Activated gamma-delta T cell treated with anti-CD3 and anti-CD28 coated beads, Interleukin-2, amount 50 U/mL, for 16 hours (primary cell): ENCODE measurements around the gene NECAB3.
"Not testable (repeated sequence)": the region's sequence is repeated elsewhere in the genome, so short reads cannot be mapped to it uniquely, and the experiment has no call there.

Source experiments
- DNase-seq: peaks from one replicate; pipeline ENCODE4 v3.0.0-alpha.2; 2020; ENCODE audit warnings: low read depth

NECAB3 gene, protein sequence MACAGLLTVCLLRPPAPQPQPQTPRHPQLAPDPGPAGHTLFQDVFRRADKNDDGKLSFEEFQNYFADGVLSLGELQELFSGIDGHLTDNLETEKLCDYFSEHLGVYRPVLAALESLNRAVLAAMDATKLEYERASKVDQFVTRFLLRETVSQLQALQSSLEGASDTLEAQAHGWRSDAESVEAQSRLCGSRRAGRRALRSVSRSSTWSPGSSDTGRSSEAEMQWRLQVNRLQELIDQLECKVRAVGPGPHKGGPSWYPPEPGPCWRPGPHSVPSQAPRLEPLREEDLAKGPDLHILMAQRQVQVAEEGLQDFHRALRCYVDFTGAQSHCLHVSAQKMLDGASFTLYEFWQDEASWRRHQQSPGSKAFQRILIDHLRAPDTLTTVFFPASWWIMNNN

DNA sequence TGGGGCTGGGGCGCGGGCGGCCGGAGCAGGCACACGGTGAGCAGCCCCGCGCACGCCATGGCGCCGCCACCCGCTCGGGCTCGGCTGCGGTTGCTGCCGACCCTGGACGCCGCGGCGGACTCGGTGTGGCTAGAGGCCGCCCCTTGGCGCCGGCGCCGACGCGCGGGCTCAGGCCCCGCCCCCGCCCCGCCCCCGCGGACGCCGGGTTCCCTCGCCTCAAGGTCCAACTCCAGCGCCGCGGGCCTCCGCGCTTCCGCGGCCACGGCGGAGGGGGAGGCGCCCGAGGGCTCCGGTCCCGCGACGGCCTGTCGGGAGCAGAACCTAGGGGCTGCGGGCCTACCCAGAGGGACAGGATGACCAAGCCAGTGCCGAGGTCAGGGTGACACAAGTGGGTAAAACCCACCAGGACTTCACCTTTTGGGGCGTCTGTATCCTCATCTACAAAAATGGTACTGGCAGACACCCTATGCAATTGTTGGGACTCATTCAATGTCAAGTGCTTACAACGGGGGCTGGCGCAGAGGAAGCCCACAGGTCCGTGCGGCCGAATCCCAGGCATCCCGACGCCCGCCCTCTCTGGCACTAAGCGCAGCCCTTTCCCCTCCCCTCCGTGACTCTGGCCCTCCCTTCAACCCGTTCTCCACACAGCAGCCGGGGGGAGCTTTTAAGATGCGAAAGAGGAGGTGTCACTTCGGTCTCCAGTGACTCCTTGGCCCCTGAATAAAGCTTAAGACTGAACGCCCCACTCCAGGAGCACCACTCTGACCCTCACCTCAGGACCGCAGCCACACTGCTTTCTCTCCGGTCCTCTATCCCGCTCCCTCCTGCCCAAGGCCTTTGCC lies at the start of gene NECAB3:
Gene NECAB3 (minus strand): TSS at position 135 of the 842 bp plus-strand sequence. CDS start 76 bp downstream, at position 59.
- peak; percentile 38 for DNase-seq

DNA sequence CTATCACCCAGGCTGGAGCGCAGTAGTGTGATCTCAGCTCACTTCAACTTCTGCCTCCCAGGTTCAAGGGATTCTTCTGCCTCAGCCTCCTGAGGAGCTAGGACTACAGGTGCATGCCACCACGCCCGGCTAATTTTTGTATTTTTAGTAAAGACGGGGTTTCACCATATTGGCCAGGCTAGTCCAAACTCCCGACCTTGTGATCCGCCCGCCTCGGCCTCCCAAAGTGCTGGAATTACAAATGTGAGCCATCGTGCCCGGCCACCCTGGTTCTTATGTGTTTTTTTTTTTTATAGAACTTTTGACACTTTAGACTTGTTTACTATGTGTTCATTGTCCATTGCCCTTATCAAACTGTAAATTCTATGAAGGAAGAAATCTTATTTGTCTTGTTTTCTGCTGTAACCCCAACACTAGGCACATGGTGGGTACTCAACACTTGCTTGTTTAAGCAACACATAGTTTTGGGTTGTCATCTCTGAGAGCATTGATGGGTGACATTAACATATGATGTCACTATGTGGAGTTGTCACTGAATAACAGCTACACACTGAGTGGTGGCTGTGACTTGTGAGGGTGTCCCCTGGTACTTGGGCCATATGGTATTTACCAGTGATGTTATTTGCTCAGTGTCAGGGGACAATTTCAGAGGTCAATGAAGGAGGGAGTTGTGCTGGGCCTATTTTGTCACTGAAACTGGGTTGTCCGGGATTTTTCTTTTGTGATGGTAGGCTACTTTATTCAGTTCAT lies 47.3 kb upstream of the NECAB3 start:
- DNase-seq, result no peak

DNA sequence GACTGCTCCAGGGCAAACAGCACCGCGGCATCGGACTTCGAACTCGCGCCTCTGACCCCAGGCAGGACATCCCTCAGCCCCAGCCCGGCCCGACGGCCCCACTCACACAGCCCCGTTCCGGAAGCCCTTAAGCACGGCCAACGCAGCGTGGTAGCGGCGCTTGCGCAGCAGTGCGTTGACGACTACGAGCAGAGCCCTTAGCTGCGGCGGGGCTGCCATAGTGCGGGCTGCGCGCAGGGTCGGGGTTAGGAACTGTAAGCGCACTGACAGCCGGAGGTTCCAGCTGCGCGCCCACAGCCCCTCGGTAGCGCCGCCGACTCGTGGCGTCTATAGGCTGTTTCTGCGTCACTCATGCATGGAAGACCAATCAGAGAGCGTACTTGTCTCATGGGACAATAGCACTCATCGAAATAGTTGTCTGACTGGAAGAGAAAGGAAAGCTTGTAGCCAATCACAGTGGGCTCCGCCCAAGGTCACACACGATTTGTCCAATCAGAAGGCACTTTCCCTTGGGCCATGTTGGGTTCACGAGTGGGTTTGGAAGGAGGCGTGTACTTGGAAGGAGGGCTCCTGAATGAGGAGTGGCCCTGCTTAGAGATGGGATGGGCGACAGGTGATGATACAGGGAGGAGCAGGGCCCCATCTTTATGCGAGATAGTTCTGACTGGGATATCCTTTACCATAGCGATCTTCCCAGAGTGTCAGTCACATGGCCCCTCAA lies 45.9 kb upstream of the NECAB3 start, which contains the start of gene PXMP4:
Gene PXMP4 (minus strand): TSS at position 322 of the 721 bp plus-strand sequence. CDS start 103 bp downstream, at position 219.
- DNase-seq, result peak; percentile 73

DNA sequence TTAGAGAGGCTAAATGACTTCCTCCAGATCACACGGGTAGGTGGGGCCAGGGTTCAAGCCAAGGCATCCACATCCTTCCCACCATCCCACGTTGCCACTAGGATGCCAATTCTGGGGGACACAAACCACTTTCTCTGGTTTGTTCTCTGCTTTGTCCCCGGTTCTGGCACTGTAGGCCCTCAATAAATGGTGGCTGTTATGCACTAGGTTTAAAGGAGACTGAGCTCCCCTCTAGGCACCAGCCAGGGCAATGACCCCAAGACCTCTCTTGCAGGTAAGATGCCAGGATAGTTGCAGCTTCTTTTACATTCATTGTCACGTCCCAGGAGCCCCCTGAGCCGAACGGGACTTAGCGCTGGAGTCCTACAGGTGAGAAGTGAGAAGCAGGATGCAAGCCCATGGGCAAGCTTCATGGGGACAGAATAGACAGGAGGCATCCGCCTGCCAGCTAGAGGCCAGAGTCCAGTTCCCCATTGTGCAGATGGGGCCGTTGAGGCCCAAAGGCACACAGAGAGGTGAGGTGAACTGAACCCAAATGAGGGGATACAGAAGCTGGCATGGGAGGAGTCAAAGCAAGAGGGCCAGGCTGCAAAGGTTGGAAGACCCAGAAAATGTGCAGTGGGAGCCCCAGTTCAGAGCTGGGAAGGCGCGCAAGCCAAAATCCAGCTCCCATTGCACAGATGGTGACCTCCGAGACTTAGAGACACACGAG lies 45.2 kb upstream of the NECAB3 start:
- DNase-seq, result no peak

DNA sequence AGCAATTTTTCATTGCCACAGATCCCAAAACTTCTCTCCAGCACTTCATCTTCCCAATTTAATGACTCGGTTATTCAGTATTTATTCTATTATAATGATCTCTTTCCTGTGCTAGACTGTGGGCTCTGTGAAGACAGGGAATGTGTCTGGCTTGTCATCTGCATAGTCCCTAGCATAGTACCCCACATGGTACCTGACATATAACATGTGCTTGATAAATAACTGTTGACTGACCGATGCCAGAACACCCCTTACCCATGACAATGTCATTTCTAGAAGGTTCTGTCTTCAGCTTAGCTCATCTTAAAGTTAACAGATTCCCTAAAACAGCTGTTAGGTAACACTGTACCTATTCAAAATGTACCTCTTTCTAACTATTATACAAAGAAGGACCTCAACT lies 42.3 kb upstream of the NECAB3 start:
- no peak for DNase-seq

DNA sequence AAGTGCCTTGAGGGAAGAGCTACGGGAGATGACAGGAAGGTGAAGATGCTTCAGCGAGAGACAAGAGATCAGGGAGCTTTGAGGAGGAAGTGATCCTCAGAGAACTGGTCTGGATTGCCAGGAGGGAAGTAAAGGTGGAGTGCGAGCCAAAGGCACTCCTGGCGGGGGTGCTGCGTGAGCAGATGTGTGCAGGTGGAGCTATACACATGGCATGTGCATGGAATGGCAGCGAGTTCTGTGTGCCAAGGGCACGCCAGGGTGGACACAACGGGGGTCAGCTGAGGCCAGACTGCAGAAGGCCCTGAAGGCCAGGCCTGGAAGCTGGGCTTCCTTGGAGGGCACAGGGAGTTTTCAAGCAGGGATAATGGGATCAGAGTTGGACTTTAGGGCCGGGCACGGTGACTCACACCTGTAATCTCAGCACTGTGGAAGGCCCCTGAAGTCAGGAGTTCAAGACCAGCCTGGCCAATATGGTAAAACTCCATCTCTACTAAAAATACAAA lies 39.7 kb upstream of the NECAB3 start:
- DNase-seq, result no peak

DNA sequence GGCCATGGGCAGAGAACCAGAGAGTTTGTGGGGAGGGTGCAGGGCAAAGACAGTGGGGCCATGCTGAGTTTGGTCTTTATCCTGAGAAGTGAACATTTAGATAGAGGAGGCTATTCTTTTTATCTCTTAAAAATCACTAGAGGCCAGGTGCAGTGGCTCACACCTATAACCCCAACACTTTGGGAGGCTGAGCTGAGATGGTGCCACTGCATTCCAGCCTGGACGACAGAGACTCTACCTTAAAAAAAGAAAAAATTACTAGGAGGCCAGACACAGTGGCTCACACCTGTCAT lies 37.2 kb upstream of the NECAB3 start:
- DNase-seq, result no peak

DNA sequence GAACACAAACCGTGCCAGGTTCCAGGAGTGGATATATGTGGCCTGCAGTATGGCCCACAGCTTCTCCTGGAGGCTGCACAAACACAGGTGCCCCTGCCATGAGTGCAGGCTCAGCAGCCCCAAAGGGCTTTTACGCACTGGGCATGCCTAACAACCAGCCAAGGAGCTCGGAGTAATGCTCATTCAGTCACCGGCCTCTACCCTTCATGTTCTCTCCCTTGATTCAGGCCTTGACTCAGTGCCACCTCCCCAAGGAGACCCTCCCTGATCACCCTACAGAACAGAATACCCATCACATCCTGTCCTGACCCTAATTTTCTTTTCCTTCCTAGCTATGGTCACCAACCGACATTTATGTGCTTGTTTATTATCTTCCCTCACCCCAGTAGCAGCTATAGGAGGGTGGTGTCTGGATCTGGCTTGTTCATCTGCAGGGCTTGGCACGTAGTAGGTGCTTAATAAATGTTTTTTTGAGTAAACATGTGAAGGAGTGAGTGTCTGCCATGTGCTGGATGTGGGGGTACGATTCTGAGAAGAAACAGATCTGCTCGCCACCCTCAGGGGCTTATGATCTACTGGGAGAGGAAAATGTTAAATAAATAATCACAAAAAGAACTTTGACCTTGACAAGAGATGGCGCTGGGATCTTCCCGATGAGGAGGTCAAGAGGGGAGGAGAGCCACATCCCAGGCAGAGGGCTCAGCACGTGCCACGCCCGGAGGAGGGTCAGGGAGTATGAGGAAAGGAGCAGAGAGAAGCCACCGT lies 36.6 kb upstream of the NECAB3 start:
- DNase-seq, result no peak

DNA sequence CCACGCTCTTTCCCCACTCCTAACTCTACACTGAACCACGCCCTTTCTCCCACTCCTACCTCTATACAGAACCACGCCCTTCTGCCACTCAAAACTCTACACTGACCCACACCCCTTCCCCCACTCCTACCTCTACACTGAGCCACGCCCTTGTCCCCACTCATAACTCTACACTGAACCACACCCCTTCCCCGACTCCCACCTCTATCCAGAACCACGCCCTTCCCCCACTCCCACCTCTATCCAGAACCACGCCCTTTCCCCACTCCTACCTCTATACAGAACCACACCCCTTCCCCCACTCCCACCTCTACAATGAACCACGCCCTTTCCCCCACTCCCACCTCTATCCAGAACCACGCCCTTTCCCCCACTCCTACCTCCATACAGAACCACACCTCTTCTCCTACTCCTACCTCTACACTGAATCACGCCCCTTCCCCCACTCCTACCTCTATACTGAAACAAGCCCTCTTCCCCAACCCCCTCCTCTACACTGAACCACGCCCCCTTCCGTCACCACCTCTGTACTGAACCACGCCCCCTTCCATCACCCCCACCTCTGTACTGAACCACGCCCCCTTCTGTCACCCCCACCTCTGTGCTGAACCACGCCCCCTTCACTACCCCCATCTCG lies 35.8 kb upstream of the NECAB3 start:
- DNase-seq, result no peak

DNA sequence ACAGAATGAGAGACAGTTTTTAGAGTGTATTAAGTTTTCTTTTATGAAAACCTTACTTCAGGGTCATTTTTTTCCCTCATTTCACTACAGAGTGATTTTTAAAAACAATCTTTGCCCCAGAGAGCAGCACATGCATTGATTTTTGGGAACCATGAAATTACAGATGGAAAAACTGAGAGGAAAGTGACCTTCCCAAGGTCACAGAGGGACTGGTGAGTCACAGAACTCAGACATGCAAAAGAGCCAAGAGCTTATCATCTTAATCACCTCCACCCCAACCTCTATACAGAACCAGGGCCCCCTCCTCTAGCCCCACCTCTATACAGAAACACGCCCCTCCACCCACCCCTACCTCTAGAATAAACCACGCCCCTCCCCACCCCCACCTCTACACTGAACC lies 35.2 kb upstream of the NECAB3 start:
- DNase-seq, result no peak

DNA sequence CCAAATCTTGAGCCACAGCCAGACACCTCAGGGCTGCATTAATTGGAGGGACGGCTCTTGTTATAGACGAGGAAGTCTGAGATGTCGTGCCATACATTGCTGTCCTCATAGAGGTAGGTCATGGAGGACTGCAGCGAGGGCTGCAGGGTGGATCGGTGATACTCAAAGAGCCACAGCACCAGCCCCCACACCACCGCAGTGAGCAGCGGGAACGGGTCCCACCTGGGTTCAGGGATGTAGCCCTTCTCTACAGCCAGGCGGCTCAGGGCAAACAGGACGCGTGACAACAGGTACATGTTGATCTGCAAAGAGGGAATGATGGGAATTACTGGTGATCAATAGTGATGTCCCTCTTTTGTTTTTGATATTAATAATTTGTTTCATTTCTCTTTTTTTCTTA lies 33.4 kb upstream of the NECAB3 start:
- no peak for DNase-seq

DNA sequence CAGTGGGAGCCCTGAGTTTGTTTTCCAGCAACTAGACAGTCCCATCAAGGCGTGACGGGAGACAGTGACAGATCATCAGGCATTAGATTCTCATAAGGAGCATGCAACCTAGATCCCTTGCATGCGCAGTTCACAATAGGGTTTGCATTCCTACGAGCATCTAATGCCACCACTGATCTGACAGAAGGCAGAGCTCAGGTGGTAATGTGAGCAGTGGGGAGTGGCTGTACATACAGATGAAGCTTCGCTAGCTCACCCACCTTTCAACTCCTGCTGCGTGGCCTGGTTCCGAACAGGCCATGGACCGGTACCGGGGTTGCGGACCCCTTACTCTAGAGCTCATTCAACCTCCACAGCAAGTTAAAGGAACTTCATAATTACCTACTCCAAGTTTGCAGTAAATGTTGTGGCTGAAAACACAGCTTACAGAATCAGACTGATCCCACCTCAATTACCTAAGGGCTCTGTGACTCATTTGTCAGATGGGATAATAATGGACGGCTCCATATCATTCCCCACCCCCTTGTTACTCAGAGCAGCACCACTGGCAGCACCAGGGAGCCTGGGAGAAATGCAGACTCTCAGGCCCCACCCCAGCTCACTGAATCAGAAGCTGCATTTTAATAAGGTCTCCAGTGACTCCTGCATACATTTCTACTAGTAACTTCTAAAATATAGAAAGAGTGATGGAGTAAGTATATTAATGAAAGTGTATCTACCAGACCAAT lies 30.1 kb upstream of the NECAB3 start:
- no peak for DNase-seq

DNA sequence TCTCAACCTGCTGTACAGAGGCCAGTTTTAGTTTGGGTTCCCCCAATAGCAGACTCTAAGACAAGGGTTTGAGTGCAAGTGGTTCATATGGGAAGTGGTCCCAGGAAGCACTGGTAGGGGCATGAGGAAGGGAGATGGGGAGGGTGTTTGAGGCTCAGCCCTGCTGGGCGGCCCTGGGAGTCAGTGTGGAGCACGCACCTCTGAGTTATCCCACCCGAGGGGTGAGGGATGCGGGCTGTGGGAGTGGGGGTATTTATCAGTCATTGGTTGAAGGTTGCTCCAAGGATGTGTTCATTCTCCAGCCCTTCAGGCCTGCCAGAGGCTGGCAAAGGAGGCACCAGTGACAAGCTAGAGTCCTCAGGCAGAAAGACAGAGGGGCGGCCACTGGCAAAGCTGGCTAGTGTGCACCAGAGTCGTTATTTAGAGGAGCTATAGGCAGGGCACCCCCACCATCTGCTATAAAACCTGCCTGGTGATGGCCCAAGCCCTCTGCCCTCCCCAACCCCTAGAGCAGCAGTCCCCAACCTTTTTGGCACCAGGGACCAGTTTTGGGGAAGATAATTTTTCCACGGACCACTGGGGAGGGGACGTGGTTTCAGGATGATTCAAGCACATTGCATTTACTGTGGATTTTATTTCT lies 29.4 kb upstream of the NECAB3 start:
- DNase-seq, result no peak

DNA sequence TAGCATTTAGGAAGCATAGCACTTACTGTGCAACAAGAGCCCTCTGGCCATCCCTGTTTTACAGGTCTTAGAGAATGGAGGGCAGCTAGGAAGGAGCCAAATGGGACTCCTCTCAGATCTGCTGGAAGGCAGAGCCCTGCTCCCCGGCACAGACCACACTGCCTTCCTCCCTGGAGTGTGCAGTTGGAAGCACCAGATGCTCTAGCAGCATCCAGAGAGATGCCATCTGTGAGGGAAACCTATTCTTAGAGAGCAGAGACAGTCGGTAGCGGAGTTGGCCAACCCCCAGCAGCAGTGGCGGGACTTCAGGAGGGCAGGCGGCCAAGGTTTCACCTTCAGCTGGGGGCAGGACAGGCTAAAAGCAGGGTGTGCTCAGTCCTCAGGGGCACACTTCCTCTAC lies 28.6 kb upstream of the NECAB3 start:
- no peak for DNase-seq

DNA sequence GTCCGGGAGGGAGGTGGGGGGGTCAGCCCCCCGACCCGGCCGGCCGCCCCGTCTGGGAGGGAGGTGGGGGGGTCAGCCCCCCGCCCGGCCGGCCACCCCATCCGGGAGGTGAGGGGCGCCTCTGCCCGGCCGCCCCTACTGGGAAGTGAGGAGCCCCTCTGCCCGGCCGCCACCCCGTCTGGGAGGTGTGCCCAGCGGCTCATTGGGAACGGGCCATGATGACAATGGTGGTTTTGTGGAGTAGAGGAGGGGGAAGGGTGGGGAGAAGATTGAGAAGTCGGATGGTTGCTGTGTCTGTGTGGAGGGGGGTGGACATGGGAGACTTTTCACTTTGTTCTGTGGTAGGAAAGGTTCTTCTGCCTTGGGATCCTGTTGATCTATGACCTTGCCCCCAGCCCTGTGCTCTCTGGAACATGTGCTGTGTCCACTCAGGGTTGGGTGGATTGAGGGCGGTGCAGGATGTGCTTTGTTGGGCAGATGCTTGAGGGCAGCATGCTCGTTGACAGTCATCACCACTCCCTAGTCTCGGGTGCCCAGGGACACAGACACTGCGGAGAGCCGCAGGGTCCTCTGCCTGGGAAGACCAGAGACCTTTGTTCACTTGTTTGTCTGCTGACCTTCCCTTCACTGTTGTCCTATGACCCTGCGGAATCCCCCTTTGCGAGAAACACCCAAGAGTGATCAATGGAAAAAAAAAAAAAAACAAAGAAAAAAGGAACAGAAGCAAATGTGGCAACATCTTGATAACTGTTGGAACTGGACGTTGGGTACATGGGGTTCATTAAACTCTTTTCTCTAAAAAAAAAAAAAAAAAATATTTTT lies 27.6 kb upstream of the NECAB3 start:
- DNase-seq, result no peak

DNA sequence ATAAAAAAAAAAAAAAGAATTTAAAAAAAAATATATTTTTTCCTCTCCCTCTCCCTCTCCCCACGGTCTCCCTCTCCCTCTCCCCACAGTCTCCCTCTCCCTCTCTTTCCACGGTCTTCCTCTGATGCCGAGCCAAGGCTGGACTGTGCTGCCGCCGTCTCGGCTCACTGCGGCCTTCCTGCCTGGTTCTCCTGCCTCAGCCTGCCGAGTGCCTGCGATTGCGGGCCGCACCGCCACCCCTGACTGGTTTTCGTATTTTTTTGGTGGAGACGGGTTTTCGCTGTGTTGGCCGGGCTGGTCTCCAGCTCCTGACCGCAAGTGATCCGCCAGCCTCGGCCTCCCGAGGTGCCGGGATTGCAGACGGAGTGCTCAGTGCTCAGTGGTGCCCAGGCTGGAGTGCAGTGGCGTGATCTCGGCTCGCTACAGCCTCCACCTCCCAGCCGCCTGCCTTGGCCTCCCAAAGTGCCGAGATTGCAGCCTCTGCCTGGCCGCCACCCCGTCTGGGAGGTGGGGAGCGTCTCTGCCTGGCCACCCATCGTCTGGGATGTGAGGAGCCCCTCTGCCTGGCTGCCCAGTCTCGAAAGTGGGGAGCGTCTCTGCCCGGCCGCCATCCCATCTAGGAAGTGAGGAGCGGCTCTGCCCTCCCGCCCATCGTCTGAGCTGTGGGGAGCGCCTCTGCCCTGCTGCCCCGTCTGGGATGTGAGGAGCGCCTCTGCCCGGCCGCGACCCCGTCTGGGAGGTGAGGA lies 26.6 kb upstream of the NECAB3 start:
- not testable (repeated sequence) for DNase-seq

DNA sequence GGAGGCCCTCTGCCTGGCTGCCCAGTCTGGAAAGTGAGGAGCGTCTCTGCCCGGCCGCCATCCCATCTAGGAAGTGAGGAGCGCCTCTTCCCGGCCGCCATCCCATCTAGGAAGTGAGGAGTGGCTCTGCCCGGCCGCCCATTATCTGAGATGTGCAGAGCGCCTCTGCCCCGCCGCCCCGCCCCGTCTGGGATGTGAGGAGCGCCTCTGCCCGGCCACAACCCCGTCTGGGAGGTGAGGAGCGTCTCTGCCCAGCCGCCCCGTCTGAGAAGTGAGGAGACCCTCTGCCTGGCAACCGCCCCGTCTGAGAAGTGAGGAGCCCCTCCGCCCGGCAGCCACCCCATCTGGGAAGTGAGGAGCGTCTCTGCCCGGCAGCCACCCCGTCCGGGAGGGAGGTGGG lies 24.7 kb upstream of the NECAB3 start:
- DNase-seq, result not testable (repeated sequence)
